SU-DHL-6 (cell line): Measurements from ENCODE around the gene UTP11.

Experiments used
- H2AFZ ChIP-seq: fragments of 200-600 bp; sonication (generic); 2 replicates; pipeline ENCODE4 v1.6.1; 2014; ENCODE audit warnings: low read depth, mild to moderate bottlenecking, moderate library complexity, mixed read lengths, antibody characterized with exemption, low read length; ENCODE audit not compliant: severe bottlenecking
- H3F3A ChIP-seq: fragments of 200-600 bp; shearing (Covaris generic); 2 replicates; pipeline ENCODE4 v1.6.0; 2016; ENCODE audit warnings: antibody characterized with exemption, mild to moderate bottlenecking; ENCODE audit not compliant: insufficient read depth
- H3K27ac ChIP-seq: fragments of 200-600 bp; sonication (generic); 2 replicates; pipeline ENCODE4 v1.5.1; 2016; ENCODE audit warnings: low read depth, mild to moderate bottlenecking, low read length, moderate library complexity, mixed read lengths
- H3K27me3 ChIP-seq: fragments of 200-600 bp; sonication (generic), shearing (Covaris generic); 2 replicates; pipeline ENCODE4 v1.6.0; 2014; ENCODE audit warnings: mild to moderate bottlenecking, low read length
- H3K36me3 ChIP-seq: fragments of 200-600 bp; sonication (generic); 2 replicates; pipeline ENCODE4 v1.6.1; 2014; ENCODE audit warnings: mild to moderate bottlenecking, low read length, mixed read lengths
- H3K4me2 ChIP-seq: fragments of 300-600, 200-600 bp; shearing (Covaris generic), sonication (generic); 2 replicates; pipeline ENCODE4 v1.6.0; 2014; ENCODE audit warnings: low read length, low read depth, mild to moderate bottlenecking; ENCODE audit not compliant: poor library complexity, severe bottlenecking
- H3K4me3 ChIP-seq: fragments of 200-600 bp; sonication (generic); 2 replicates; pipeline ENCODE4 v1.5.1; 2014; ENCODE audit warnings: antibody characterized with exemption, low read length, mild to moderate bottlenecking, mixed read lengths; ENCODE audit not compliant: insufficient read depth, poor library complexity, severe bottlenecking
- H3K79me2 ChIP-seq: fragments of 200-600 bp; sonication (generic); 2 replicates; pipeline ENCODE4 v1.6.1; 2014; ENCODE audit warnings: mild to moderate bottlenecking, low read length, moderate library complexity; ENCODE audit not compliant: insufficient read depth
- H3K9ac ChIP-seq: fragments of 200-600 bp; sonication (generic); 2 replicates; pipeline ENCODE4 v1.7.0; 2014; ENCODE audit warnings: mild to moderate bottlenecking, low read length
- H3K9me2 ChIP-seq: fragments of 200-600 bp; sonication (generic); replicated peaks from 2 replicates; pipeline ENCODE4 v1.6.1; 2014; ENCODE audit warnings: low read length; ENCODE audit not compliant: insufficient read depth
- H3K9me3 ChIP-seq: fragments of 200-600 bp; sonication (generic); 2 replicates; pipeline ENCODE4 v1.6.1; 2014; ENCODE audit warnings: low read length, mixed read lengths; ENCODE audit not compliant: insufficient read depth
- H4K20me1 ChIP-seq: fragments of 200-600 bp; sonication (generic); 2 replicates; pipeline ENCODE4 v1.6.1; 2014; ENCODE audit warnings: low read depth, mild to moderate bottlenecking, antibody characterized with exemption, low read length, moderate library complexity, mixed read lengths
- CTCF ChIP-seq: fragments of 200-600 bp; sonication (generic); IDR thresholded peaks from one replicate; pipeline ENCODE4 v1.5.1; 2017; ENCODE audit warnings: antibody characterized with exemption, mild to moderate bottlenecking, low read length, moderate library complexity; ENCODE audit not compliant: insufficient read depth, poor library complexity, severe bottlenecking
- EZH2phosphoT487 ChIP-seq: fragments of 200-600 bp; sonication (generic), shearing (Covaris generic); conservative IDR thresholded peaks from 2 replicates; pipeline ENCODE4 v1.6.1; 2018; ENCODE audit warnings: mild to moderate bottlenecking, antibody characterized with exemption, low read length, moderate library complexity, mixed read lengths

The UTP11 gene

GRCh38 chr1:38061290-38061689, 48.8 kb downstream of the UTP11 start:
- Histone ChIP-seq H3K9ac (no peak overlapping the region), H3K9me3 (no peaks in the 10 kb centered on the region), H3K4me2 (no peak overlapping the region), H3K36me3 (no peaks in the 10 kb centered on the region), H2AFZ (no peak overlapping the region), H3K79me2 (no peaks in the 10 kb centered on the region), H3K9me2 (no peaks in the 10 kb centered on the region), H4K20me1 (no peaks in the 10 kb centered on the region), H3K27ac (no peak overlapping the region), H3K27me3 (no peaks in the 10 kb centered on the region), H3K4me3 (no peak overlapping the region), H3F3A (no peaks in the 10 kb centered on the region)
- TF ChIP-seq CTCF (no peak), EZH2phosphoT487 (no peak)

GRCh38 chr1:38061883-38062328, 49.4 kb downstream of the UTP11 start:
- Histone ChIP-seq H3K79me2 (no peaks in the 10 kb centered on the region), H3K4me2 (no peak overlapping the region), H3K27me3 (no peaks in the 10 kb centered on the region), H2AFZ (no peak overlapping the region), H3K27ac (no peak overlapping the region), H3K9me2 (no peaks in the 10 kb centered on the region), H4K20me1 (no peaks in the 10 kb centered on the region), H3K9ac (no peak overlapping the region), H3K36me3 (no peaks in the 10 kb centered on the region), H3F3A (no peaks in the 10 kb centered on the region), H3K9me3 (no peaks in the 10 kb centered on the region), H3K4me3 (no peak overlapping the region)
- TF ChIP-seq CTCF (no peak), EZH2phosphoT487 (no peak)

- H3K9me2 ChIP-seq: no peaks in the 10 kb centered on the region
- H3K27me3 ChIP-seq: no peaks in the 10 kb centered on the region
- H2AFZ ChIP-seq: no peak overlapping the region
- H3F3A ChIP-seq: no peaks in the 10 kb centered on the region
- no peaks in the 10 kb centered on the region for H3K79me2 ChIP-seq
- no peaks in the 10 kb centered on the region for H3K9me3 ChIP-seq
- H3K4me3 ChIP-seq: no peak overlapping the region
- H3K27ac ChIP-seq: no peak overlapping the region
- H3K9ac ChIP-seq: no peak overlapping the region
- TF ChIP-seq CTCF (no peak), EZH2phosphoT487 (no peak)
- no peaks in the 10 kb centered on the region for H4K20me1 ChIP-seq
- H3K36me3 ChIP-seq: no peaks in the 10 kb centered on the region
- H3K4me2 ChIP-seq: no peak overlapping the region
Measured at GRCh38 chr1:38062361-38063288, 50.1 kb downstream of the UTP11 start.
